Measurements from ENCODE around the gene PCYT1A. TPM values are rescaled to one million over a fixed set of nuclear protein-coding genes. Genes with fewer than 3 reads are reported as not detected.
"Not testable (repeated sequence)": the region's sequence is repeated elsewhere in the genome, so short reads cannot be mapped to it uniquely, and the experiment has no call there.

Gene PCYT1A
- total and polyA plus RNA-seq, 5 donors from 2014 or later, result 21.4 to 87.4 (median 23.2) TPM

DNA sequence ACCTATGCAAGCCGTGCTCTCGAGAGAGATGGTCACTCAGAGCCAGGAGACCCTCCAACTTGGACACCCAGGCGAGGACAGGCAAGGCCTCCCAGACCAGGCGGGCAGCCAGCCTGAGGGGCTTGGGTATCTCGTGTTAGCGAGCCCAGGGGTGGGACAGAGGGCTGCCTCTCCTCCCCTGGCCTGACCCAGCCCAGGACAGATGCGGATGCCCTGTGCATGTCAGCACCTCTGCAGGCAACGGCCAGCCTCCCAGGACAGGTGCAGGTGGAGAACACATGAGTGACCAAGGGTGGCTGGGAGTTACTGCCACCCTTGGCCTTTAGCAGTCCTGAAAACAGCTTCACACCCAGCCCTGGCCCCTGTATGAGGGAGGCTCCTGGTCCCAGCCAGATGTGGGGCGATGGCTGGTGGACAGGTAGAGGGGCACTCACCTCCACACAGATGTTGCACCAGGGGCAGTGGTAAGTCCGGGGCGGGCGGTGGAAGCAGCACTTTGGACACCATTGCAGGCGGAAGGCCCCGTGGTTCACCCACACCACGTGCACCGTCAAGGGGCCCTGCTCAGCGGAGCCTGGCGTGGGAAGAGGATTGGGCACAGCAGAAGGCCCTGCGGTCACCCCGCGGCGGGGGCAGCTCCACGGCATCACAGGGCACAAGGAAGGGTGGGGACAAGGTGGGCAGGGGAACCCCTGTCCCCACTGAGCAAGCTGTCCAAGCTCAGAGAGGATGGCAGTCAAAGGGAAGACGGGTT, 78.4 kb downstream of the PCYT1A start:
- ATAC-seq (ENCODE audit: low read depth in 2 of 2) (no peak), DNase-seq (no peak)
- Histone ChIP-seq H3K27ac (ENCODE audit: insufficient read depth, low read length, poor library complexity, severe bottlenecking) (no peak overlapping the region), H3K27me3 (ENCODE audit: control insufficient read depth, insufficient read depth, low read length) (no peaks in the 10 kb centered on the region), H3K36me3 (ENCODE audit: control insufficient read depth, insufficient read depth, low read length) (no peaks in the 10 kb centered on the region), H3K4me3 (ENCODE audit: low read depth, low read length) (no peak overlapping the region), H3K9me3 (ENCODE audit: control insufficient read depth in 2 of 2, low read length in 2 of 2) (no peaks in the 10 kb centered on the region), H3K4me1 (ENCODE audit: control insufficient read depth, insufficient read depth, low read length, poor library complexity, severe bottlenecking) (peaks cover 14% of the 10 kb centered on the region)
- Mint-ChIP-seq H3K36me3 (no peaks in the 10 kb centered on the region), H3K4me1 (peaks cover 3 to 15% (median 9%) of the 10 kb centered on the region in 4 donors), H3K4me3 (peak overlapping the region in 3 of 4 donors; percentile 61 to 75 (median 74)), H3K9me3 (peaks cover 0 to 4% (median 0%) of the 10 kb centered on the region in 7 donors), H3K27ac (no peak overlapping the region), H3K27me3 (no peaks in the 10 kb centered on the region)

DNA sequence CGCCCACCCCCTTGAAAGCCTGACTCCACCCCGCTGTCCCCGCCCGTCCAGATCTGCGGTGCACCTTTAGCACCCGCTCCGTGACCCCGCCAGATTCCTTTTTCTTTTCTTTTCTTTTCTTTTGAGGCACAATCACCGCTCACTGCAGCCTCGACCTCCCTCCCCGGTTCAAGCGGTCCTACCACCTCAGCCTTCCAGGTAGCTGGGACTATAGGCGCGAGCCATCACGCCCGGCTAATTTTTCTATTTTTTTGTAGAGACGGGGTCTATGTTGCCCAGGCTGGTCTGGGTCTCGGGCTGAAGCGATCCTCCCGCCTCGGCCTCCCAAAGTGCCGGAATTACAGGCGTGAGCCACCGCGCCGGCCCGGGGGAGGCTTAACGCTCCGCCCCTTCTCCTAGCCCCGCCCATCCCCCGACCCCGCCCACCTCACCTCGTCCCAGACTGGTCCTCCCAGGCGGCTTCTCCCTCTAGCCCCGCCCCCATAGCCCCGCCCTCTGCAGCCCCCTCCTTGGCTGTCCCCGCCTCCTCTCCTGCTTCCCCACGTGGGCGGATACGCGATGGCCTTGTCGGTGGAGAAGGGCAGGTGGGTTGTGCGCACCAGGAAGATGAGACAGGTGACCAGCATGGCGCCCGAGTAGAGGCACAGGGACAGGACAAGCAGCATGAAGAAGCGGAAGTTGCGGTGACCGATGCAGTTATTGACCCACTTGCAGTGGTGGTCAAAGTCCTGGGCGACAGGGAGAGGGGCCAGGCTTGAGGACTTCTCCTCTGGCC, 79.5 kb downstream of the PCYT1A start:
- ATAC-seq (ENCODE audit: low read depth in 2 of 2) (peak; percentile 40 to 62), DNase-seq (peak; percentile 53 to 72 (median 62))
- Mint-ChIP-seq H3K4me3 (peak overlapping the region; percentile 61 to 95 (median 86)), H3K9me3 (peaks cover 0 to 4% (median 0%) of the 10 kb centered on the region in 7 donors), H3K27ac (peak overlapping the region in 1 of 3 donors; percentile 81), H3K4me1 (peaks cover 3 to 22% (median 10%) of the 10 kb centered on the region in 4 donors), H3K36me3 (no peaks in the 10 kb centered on the region), H3K27me3 (peaks cover 7% of the 10 kb centered on the region)
- Histone ChIP-seq H3K27me3 (ENCODE audit: control insufficient read depth, insufficient read depth, low read length) (no peaks in the 10 kb centered on the region), H3K4me3 (ENCODE audit: low read depth, low read length) (no peak overlapping the region), H3K9me3 (ENCODE audit: control insufficient read depth in 2 of 2, low read length in 2 of 2) (no peaks in the 10 kb centered on the region), H3K36me3 (ENCODE audit: control insufficient read depth, insufficient read depth, low read length) (no peaks in the 10 kb centered on the region), H3K27ac (ENCODE audit: insufficient read depth, low read length, poor library complexity, severe bottlenecking) (no peak overlapping the region), H3K4me1 (ENCODE audit: control insufficient read depth, insufficient read depth, low read length, poor library complexity, severe bottlenecking) (peaks cover 14% of the 10 kb centered on the region)

DNA sequence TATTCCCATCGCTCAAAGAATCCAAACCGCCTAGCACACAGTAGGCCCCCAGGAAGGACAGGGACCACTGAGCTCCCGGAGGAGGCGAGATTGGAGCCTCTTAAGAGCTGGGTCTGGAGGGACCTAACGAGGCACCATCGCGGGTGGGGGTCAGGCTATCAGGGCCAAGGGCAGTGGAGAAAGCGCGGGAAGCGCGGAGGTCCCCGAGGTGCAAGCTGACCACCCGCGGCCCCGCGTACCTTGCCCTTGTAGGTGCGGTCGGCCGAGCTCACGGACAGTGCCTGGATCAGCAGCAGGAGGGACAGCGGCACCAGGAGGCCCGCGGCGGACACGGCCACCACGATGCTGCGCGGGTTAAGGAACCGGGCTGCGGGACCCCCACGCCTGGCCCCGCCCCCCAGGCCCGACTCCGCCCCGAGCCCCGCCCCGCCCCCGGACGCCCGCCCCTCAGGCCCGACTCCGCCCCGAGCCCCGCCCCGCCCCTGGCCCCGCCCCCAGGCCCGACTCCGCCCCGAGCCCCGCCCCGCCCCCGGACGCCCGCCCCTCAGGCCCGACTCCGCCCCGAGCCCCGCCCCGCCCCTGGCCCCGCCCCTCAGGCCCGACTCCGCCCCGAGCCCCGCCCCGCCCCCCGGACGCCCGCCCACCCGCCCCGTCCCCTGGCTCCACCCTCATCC, 80.2 kb downstream of the PCYT1A start:
- H3K27me3 Mint-ChIP-seq, result peaks cover 8% of the 10 kb centered on the region
- no peaks in the 10 kb centered on the region for H3K9me3 ChIP-seq (ENCODE audit: control insufficient read depth in 2 of 2, low read length in 2 of 2)
- ATAC-seq (ENCODE audit: low read depth in 2 of 2), result peak; percentile 23 to 35
- no peaks in the 10 kb centered on the region for H3K36me3 ChIP-seq (ENCODE audit: control insufficient read depth, insufficient read depth, low read length)
- no peak overlapping the region for H3K27ac ChIP-seq (ENCODE audit: insufficient read depth, low read length, poor library complexity, severe bottlenecking)
- H3K27me3 ChIP-seq (ENCODE audit: control insufficient read depth, insufficient read depth, low read length), result no peaks in the 10 kb centered on the region
- peak overlapping the region in 3 of 4 donors; percentile 58 to 86 (median 61) for H3K4me3 Mint-ChIP-seq
- H3K4me3 ChIP-seq (ENCODE audit: low read depth, low read length), result no peak overlapping the region
- H3K4me1 ChIP-seq (ENCODE audit: control insufficient read depth, insufficient read depth, low read length, poor library complexity, severe bottlenecking), result peaks cover 14% of the 10 kb centered on the region
- H3K27ac Mint-ChIP-seq, result peak overlapping the region in 1 of 3 donors; percentile 85
- H3K4me1 Mint-ChIP-seq, result peaks cover 3 to 16% (median 10%) of the 10 kb centered on the region in 4 donors
- DNase-seq, result peak in 1 of 3 donors; percentile 41
- H3K36me3 Mint-ChIP-seq, result no peaks in the 10 kb centered on the region
- peaks cover 0 to 4% (median 0%) of the 10 kb centered on the region in 7 donors for H3K9me3 Mint-ChIP-seq

DNA sequence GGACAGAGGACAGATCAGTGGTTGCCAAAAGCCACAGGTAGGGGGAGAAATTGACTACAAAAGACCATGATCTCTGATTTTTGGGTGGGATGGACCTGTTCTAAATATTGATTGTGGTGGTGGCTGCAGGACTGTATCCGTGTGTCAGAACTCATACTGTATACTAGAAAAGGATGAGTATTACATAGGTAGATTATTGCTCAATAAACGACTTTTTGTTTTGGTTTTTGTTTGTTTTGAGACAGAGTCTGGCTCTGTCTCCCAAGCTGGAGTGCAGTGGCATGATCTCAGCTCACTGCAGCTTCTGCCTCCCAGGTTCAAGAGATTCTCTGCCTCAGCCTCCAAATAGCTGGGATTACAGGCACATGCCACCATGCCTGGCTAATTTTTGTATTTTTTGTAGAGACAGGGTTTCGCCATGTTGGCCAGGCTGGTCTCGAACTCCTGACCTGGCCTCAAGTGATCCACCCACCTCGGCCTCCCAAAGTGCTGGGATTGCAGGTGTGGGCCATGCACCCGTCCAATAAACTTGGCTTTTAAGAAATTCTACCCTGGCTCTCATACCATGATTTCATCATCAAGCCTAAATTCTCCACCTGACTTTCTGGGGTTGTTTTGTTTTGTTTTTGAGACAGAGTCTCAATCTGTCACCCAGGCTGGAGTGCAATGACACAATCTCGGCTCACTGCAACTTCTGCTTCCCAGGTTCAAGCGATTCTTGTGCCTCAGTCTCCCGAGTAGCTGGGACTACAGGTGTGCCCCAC, 81.9 kb downstream of the PCYT1A start:
- H3K36me3 Mint-ChIP-seq; H3K9me3 Mint-ChIP-seq; H3K27ac ChIP-seq (ENCODE audit: insufficient read depth, low read length, poor library complexity, severe bottlenecking); DNase-seq; H3K36me3 ChIP-seq (ENCODE audit: control insufficient read depth, insufficient read depth, low read length); H3K27me3 Mint-ChIP-seq; H3K4me3 ChIP-seq (ENCODE audit: low read depth, low read length); H3K9me3 ChIP-seq (ENCODE audit: control insufficient read depth in 2 of 2, low read length in 2 of 2); H3K27me3 ChIP-seq (ENCODE audit: control insufficient read depth, insufficient read depth, low read length); ATAC-seq (ENCODE audit: low read depth in 2 of 2): not testable (repeated sequence)
- peaks cover 3 to 15% (median 9%) of the 10 kb centered on the region in 4 donors for H3K4me1 Mint-ChIP-seq
- H3K4me3 Mint-ChIP-seq, result peak overlapping the region in 1 of 4 donors; percentile 48
- peaks cover 14% of the 10 kb centered on the region for H3K4me1 ChIP-seq (ENCODE audit: control insufficient read depth, insufficient read depth, low read length, poor library complexity, severe bottlenecking)
- H3K27ac Mint-ChIP-seq, result peak overlapping the region in 1 of 3 donors; percentile 34

DNA sequence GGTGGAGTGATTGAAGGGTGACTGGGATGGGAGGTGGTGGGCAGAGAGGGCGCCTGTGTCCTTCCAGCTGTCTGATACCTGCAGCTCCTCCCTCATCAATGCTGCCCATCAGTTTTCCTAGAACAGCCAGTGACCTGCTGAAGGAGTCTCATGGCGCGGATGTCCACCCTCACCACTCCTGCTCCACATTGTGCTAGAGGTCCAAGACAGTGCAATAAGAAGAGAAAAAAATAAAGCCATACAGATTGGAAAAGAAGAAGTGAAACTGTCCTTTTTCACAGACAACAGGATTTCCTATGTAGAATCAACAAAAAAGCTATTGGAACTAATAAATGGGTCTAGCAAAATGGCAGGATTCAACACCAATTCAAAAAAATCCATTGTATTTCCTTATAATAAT, 83.7 kb downstream of the PCYT1A start:
- no peak for DNase-seq
- Histone ChIP-seq H3K4me3 (ENCODE audit: low read depth, low read length) (no peak overlapping the region), H3K27me3 (ENCODE audit: control insufficient read depth, insufficient read depth, low read length) (no peaks in the 10 kb centered on the region), H3K4me1 (ENCODE audit: control insufficient read depth, insufficient read depth, low read length, poor library complexity, severe bottlenecking) (peaks cover 14% of the 10 kb centered on the region), H3K9me3 (ENCODE audit: control insufficient read depth in 2 of 2, low read length in 2 of 2) (no peaks in the 10 kb centered on the region), H3K27ac (ENCODE audit: insufficient read depth, low read length, poor library complexity, severe bottlenecking) (no peak overlapping the region), H3K36me3 (ENCODE audit: control insufficient read depth, insufficient read depth, low read length) (no peaks in the 10 kb centered on the region)
- H3K4me3 Mint-ChIP-seq, result peak overlapping the region in 1 of 4 donors; percentile 70
- ATAC-seq (ENCODE audit: low read depth in 2 of 2), result no peak
- H3K9me3 Mint-ChIP-seq, result peaks cover 0 to 2% (median 0%) of the 10 kb centered on the region in 7 donors
- no peaks in the 10 kb centered on the region for H3K36me3 Mint-ChIP-seq
- H3K4me1 Mint-ChIP-seq, result peaks cover 3 to 15% (median 9%) of the 10 kb centered on the region in 4 donors
- no peak overlapping the region for H3K27ac Mint-ChIP-seq
- H3K27me3 Mint-ChIP-seq, result peaks cover 8% of the 10 kb centered on the region

DNA sequence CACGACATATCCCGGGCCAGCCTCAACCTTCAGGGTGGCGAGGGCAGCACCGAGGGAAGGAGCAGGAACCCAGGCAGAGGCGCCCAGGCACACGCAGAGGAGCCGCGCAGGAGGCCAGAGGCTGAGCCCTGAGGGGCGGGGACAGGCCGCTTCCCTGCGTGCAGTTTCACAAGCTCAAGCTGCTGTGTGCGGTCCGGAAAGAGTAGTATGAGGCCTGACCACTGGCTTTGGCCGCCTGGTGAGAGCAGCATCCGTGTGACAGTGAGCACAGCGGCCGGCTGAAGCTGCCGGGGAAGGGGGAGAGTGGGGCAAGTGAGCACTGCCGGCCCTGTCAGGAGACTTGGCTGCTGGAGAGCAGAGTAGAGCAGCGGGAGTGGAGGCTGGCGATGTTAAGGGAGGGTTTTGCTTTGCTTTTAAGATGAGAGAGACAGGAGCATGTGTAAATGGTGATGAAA, 85.0 kb downstream of the PCYT1A start:
- ATAC-seq (ENCODE audit: low read depth in 2 of 2) (peak in 1 of 2 donors; percentile 9), DNase-seq (no peak)
- H3K4me1 ChIP-seq (ENCODE audit: control insufficient read depth, insufficient read depth, low read length, poor library complexity, severe bottlenecking), result peaks cover 6% of the 10 kb centered on the region
- H3K27me3 Mint-ChIP-seq, result peaks cover 8% of the 10 kb centered on the region
- H3K36me3 ChIP-seq (ENCODE audit: control insufficient read depth, insufficient read depth, low read length), result no peaks in the 10 kb centered on the region
- no peak overlapping the region for H3K4me3 Mint-ChIP-seq
- no peaks in the 10 kb centered on the region for H3K9me3 ChIP-seq (ENCODE audit: control insufficient read depth in 2 of 2, low read length in 2 of 2)
- H3K4me3 ChIP-seq (ENCODE audit: low read depth, low read length), result no peak overlapping the region
- no peak overlapping the region for H3K27ac Mint-ChIP-seq
- H3K27me3 ChIP-seq (ENCODE audit: control insufficient read depth, insufficient read depth, low read length), result no peaks in the 10 kb centered on the region
- peaks cover 0 to 2% (median 0%) of the 10 kb centered on the region in 7 donors for H3K9me3 Mint-ChIP-seq
- H3K27ac ChIP-seq (ENCODE audit: insufficient read depth, low read length, poor library complexity, severe bottlenecking), result no peak overlapping the region
- H3K4me1 Mint-ChIP-seq, result peaks cover 3 to 8% (median 6%) of the 10 kb centered on the region in 4 donors
- no peaks in the 10 kb centered on the region for H3K36me3 Mint-ChIP-seq

Measured in CD4-positive, CD25-positive, alpha-beta regulatory T cell (primary cell).